ENCODE results near the gene EIF2S1.

The EIF2S1 gene

GRCh38 chr14:67425608-67426007, 65.5 kb downstream of the EIF2S1 start:
- H3K4me3 ChIP-seq (ENCODE audit: low read depth, low read length), result no peak overlapping the region
- no peak for TF ChIP-seq CTCF (IDR thresholded peaks at IDR 0.05; ENCODE audit: insufficient read depth, low read length, missing control alignments)
- no peak for DNase-seq (ENCODE audit: low read depth, low spot score)
- POLR2A ChIA-PET, result no interaction called here
- CTCF ChIA-PET, result interaction anchor here (1.2 to 17.3 kb wide), 17 partner anchors 8 to 278 kb away, joined by 3 to 582 read pairs (median 6); partner anchors contain the start of genes ARG2, PIGH and RDH12

- DNase-seq (ENCODE audit: low read depth, low spot score), result no peak
- TF ChIP-seq CTCF (IDR thresholded peaks at IDR 0.05; ENCODE audit: insufficient read depth, low read length, missing control alignments), result no peak
- H3K4me3 ChIP-seq (ENCODE audit: low read depth, low read length), result no peak overlapping the region
- ChIA-PET CTCF (interaction anchor here (0.6 to 17.3 kb wide), 26 partner anchors 8 to 277 kb away, joined by 3 to 582 read pairs (median 6); partner anchors contain the start of genes ARG2, PIGH, PLEK2 and RDH12), POLR2A (no interaction called here)
These were observed 66.0 kb downstream of the EIF2S1 start for GRCh38 chr14:67426161-67426560.

GRCh38 chr14:67426983-67427606, 67.0 kb downstream of the EIF2S1 start:
- TF ChIP-seq CTCF (IDR thresholded peaks at IDR 0.05; ENCODE audit: insufficient read depth, low read length, missing control alignments), result peak; percentile 78
- DNase-seq (ENCODE audit: low read depth, low spot score), result no peak
- POLR2A ChIA-PET, result interaction anchor here (1.1 kb wide), 1 partner anchor 144 kb away, joined by 4 read pairs; no protein-coding TSS in a partner anchor
- CTCF ChIA-PET, result interaction anchor here (0.8 to 17.3 kb wide), 57 partner anchors 9 to 1068 kb away, joined by 3 to 582 read pairs (median 5); partner anchors contain the start of genes ARG2, ATP6V1D, EIF2S1 and PIGH
- no peak overlapping the region for H3K4me3 ChIP-seq (ENCODE audit: low read depth, low read length)

- DNase-seq (ENCODE audit: low read depth, low spot score), result no peak
- no peak overlapping the region for H3K4me3 ChIP-seq (ENCODE audit: low read depth, low read length)
- POLR2A ChIA-PET, result interaction anchor here (1.1 kb wide), 1 partner anchor 143 kb away, joined by 4 read pairs; no protein-coding TSS in a partner anchor
- TF ChIP-seq CTCF (IDR thresholded peaks at IDR 0.05; ENCODE audit: insufficient read depth, low read length, missing control alignments), result no peak
- CTCF ChIA-PET, result interaction anchor here (0.7 to 17.3 kb wide), 24 partner anchors 11 to 275 kb away, joined by 3 to 582 read pairs (median 7); partner anchors contain the start of genes ARG2, PIGH, PLEK2 and RDH12
These were observed 68.4 kb downstream of the EIF2S1 start for GRCh38 chr14:67428501-67429031.

GRCh38 chr14:67429510-67430205, 69.5 kb downstream of the EIF2S1 start:
- ChIA-PET POLR2A (no interaction called here), CTCF (interaction anchor here (0.9 to 17.3 kb wide), 7 partner anchors 11 to 274 kb away, joined by 4 to 582 read pairs (median 60); partner anchors contain the start of genes ATP6V1D, PIGH and RDH12)
- no peak overlapping the region for H3K4me3 ChIP-seq (ENCODE audit: low read depth, low read length)
- no peak for TF ChIP-seq CTCF (IDR thresholded peaks at IDR 0.05; ENCODE audit: insufficient read depth, low read length, missing control alignments)
- no peak for DNase-seq (ENCODE audit: low read depth, low spot score)

All from AG04449 (cell line).